Central memory CD8-positive, alpha-beta T cell (primary cell): ENCODE data around the gene SULT1C4.

Experiments used
- ATAC-seq: fragments of 150-1000 bp; cut with Tn5 transposase; replicated peaks from 2 replicates; pipeline ENCODE4 v1.10.0; 2022; ENCODE audit warnings: mild to moderate bottlenecking, moderate FRiP score, moderate number of reproducible peaks; ENCODE audit not compliant: poor library complexity, severe bottlenecking; ENCODE audit errors: extremely low read depth
- DNase-seq, 2 donors: peaks; one replicate each; pipeline ENCODE4 v3.0.0; 2021; ENCODE audit warnings: low spot score in 2 of 2
- H3K27ac Mint-ChIP-seq: one replicate; pipeline ENCODE4 v1.8.0; 2022; ENCODE audit warnings: low read depth, mild to moderate bottlenecking, moderate library complexity, mixed read lengths
- H3K27me3 Mint-ChIP-seq: one replicate; pipeline ENCODE4 v1.8.0; 2022; ENCODE audit warnings: mixed read lengths
- H3K36me3 Mint-ChIP-seq: one replicate; pipeline ENCODE4 v1.8.0; 2022; ENCODE audit warnings: mild to moderate bottlenecking, moderate library complexity, mixed read lengths; ENCODE audit not compliant: insufficient read depth
- H3K4me1 Mint-ChIP-seq: one replicate; pipeline ENCODE4 v1.8.0; 2022; ENCODE audit warnings: mixed read lengths
- H3K4me3 Mint-ChIP-seq: one replicate; pipeline ENCODE4 v1.8.0; 2022; ENCODE audit warnings: mild to moderate bottlenecking, moderate library complexity, mixed read lengths
- H3K9me3 Mint-ChIP-seq: one replicate; pipeline ENCODE4 v1.8.0; 2022; ENCODE audit warnings: mixed read lengths

Gene SULT1C4

DNA sequence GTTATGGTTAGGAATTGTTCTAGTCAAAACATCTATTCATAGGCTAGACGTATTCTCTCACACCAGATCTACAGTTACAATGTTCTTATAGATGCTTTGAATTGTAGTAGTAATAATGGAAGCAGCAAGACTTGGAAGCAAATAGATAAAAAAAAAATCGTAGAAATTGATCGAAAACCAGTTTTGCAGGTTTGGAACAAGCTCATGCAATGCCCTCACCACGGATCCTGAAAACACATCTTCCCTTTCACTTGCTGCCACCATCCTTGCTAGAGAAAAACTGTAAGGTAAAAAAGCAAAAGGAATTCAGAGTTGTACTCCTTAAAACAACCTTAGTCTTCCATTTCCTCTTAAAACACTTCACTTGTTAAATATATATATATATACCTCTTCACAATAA is 4.4 kb downstream of the SULT1C4 start:
- DNase-seq (no peak), ATAC-seq (no peak)
- no peaks in the 10 kb centered on the region for H3K4me1 Mint-ChIP-seq
- H3K9me3 Mint-ChIP-seq: no peaks in the 10 kb centered on the region
- H3K27ac Mint-ChIP-seq: no peak overlapping the region
- no peak overlapping the region for H3K4me3 Mint-ChIP-seq
- no peaks in the 10 kb centered on the region for H3K36me3 Mint-ChIP-seq
- peaks cover 12% of the 10 kb centered on the region for H3K27me3 Mint-ChIP-seq

DNA sequence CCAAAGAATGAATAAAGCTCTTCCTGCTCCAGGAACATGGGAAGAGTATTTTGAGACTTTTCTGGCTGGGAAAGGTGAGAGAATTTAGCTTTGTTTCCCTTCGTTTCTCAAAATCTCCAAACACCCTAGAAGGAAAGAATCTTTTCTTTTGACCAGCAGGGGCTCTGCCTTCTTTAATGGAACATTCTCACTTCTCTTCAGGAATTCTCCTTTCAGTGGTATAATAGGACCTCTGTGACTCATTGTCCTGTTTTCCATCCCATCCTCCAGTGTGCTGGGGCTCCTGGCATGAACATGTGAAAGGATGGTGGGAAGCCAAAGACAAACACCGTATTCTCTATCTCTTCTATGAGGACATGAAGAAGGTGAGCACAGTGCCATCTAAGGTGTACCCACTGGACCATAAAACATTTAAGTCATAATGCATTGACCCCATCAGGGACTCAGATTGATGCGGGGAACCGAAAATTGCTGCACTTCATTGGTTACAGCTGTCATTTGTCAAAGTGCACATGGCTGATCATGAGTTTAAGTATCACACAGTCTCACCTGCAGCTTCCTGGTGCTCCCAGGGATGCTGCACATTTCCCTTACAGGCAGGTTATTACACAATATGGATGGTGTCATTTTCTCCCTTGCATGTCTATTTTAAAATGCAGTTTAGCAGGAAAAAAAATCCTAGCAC is 5.5 kb downstream of the SULT1C4 start:
- no peak for ATAC-seq

DNA sequence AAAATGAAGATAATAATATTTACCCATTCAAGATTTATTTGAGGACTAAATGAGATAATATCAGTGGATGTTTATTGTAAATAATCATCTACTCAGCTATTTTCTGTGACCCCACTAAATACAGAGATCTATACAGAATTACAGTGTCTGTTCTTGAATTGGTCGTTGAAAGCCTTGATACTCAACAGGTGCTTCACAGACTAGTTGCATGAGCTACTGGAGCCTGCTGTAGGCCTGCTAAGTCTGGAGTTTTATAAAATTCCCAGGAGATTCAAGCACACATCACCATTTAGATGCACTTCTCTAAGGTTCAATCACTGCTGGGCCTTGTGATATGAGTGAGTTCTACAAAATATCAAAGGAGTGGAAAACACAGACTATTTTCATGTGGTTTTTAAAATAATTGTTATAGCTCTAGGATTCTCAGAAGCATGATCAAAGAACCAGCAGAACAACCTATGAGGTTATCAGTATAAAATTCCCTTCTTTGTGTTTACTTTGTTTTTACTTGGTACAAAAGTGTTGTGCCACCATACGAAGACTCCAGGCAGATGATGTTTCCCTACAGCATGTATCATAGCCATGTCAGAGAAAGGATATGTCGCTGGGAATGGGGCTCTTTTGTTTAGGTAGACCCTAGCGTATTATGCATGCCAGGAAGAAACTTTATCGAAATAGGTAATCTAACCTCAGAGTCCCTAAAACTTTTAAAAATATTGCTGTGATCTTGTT is 7.1 kb downstream of the SULT1C4 start:
- H3K4me1 Mint-ChIP-seq: no peaks in the 10 kb centered on the region
- H3K9me3 Mint-ChIP-seq: no peaks in the 10 kb centered on the region
- H3K4me3 Mint-ChIP-seq: no peak overlapping the region
- peaks cover 24% of the 10 kb centered on the region for H3K27me3 Mint-ChIP-seq
- no peaks in the 10 kb centered on the region for H3K36me3 Mint-ChIP-seq
- H3K27ac Mint-ChIP-seq: no peak overlapping the region
- no peak for ATAC-seq
- no peak for DNase-seq

More for the DNA sequence above, 5.5 kb downstream of the SULT1C4 start:
- H3K4me3 Mint-ChIP-seq: no peak overlapping the region
- DNase-seq: no peak
- H3K9me3 Mint-ChIP-seq: no peaks in the 10 kb centered on the region
- no peak overlapping the region for H3K27ac Mint-ChIP-seq
- H3K36me3 Mint-ChIP-seq: no peaks in the 10 kb centered on the region
- peaks cover 15% of the 10 kb centered on the region for H3K27me3 Mint-ChIP-seq
- H3K4me1 Mint-ChIP-seq: no peaks in the 10 kb centered on the region

GRCh38 chr2:108385411-108386071 is 7.8 kb downstream of the SULT1C4 start:
- Mint-ChIP-seq H3K36me3 (no peaks in the 10 kb centered on the region), H3K4me3 (no peak overlapping the region), H3K4me1 (no peaks in the 10 kb centered on the region), H3K27me3 (peaks cover 24% of the 10 kb centered on the region), H3K27ac (no peak overlapping the region), H3K9me3 (no peaks in the 10 kb centered on the region)
- DNase-seq (no peak), ATAC-seq (no peak)

- H3K9me3 Mint-ChIP-seq: peaks cover 10% of the 10 kb centered on the region
- DNase-seq: no peak
- ATAC-seq: no peak
- H3K27ac Mint-ChIP-seq: no peak overlapping the region
- no peak overlapping the region for H3K4me3 Mint-ChIP-seq
- no peaks in the 10 kb centered on the region for H3K4me1 Mint-ChIP-seq
- peaks cover 21% of the 10 kb centered on the region for H3K27me3 Mint-ChIP-seq
- H3K36me3 Mint-ChIP-seq: no peaks in the 10 kb centered on the region
Measured at GRCh38 chr2:108388045-108388444, 10.3 kb downstream of the SULT1C4 start.

- no peak for DNase-seq
- H3K27me3 Mint-ChIP-seq: peaks cover 15% of the 10 kb centered on the region
- no peak overlapping the region for H3K4me3 Mint-ChIP-seq
- no peaks in the 10 kb centered on the region for H3K4me1 Mint-ChIP-seq
- ATAC-seq: no peak
- peaks cover 13% of the 10 kb centered on the region for H3K9me3 Mint-ChIP-seq
- no peaks in the 10 kb centered on the region for H3K36me3 Mint-ChIP-seq
- no peak overlapping the region for H3K27ac Mint-ChIP-seq
Measured at GRCh38 chr2:108390340-108390739, 12.6 kb downstream of the SULT1C4 start.

GRCh38 chr2:108392029-108392428 is 14.3 kb downstream of the SULT1C4 start:
- no peak overlapping the region for H3K4me3 Mint-ChIP-seq

GRCh38 chr2:108393197-108393596 is 15.4 kb downstream of the SULT1C4 start:
- peaks cover 16% of the 10 kb centered on the region for H3K9me3 Mint-ChIP-seq
- no peak for ATAC-seq

More at GRCh38 chr2:108392029-108392428, 14.3 kb downstream of the SULT1C4 start:
- H3K27me3 Mint-ChIP-seq: peaks cover 15% of the 10 kb centered on the region
- no peak for ATAC-seq
- no peak overlapping the region for H3K27ac Mint-ChIP-seq
- no peak for DNase-seq
- H3K4me1 Mint-ChIP-seq: no peaks in the 10 kb centered on the region
- no peaks in the 10 kb centered on the region for H3K36me3 Mint-ChIP-seq
- peaks cover 13% of the 10 kb centered on the region for H3K9me3 Mint-ChIP-seq

DNA sequence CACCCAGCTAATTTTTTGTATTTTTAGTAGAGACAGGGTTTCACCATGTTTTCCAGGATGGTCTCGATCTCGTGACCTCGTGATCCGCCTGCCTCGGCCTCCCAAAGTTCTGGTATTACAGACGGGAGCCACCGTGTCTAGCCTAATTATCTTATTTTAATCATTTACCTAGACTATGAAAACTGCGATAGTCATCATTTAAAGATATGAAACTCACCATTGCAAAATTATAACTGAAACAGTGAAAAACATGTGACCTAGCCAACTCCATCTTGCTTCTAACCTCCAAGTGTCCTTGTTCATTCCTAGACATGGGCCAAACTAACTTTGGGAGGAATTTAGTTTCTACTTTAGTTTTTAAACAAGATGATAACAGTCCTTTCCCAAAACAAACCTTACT is 17.4 kb downstream of the SULT1C4 start:
- ATAC-seq (no peak), DNase-seq (no peak)
- no peaks in the 10 kb centered on the region for H3K27me3 Mint-ChIP-seq
- H3K4me1 Mint-ChIP-seq: no peaks in the 10 kb centered on the region
- H3K36me3 Mint-ChIP-seq: no peaks in the 10 kb centered on the region
- H3K27ac Mint-ChIP-seq: no peak overlapping the region
- H3K4me3 Mint-ChIP-seq: no peak overlapping the region
- peaks cover 22% of the 10 kb centered on the region for H3K9me3 Mint-ChIP-seq

More at GRCh38 chr2:108393197-108393596, 15.4 kb downstream of the SULT1C4 start:
- Mint-ChIP-seq H3K36me3 (no peaks in the 10 kb centered on the region), H3K27me3 (peaks cover 10% of the 10 kb centered on the region), H3K27ac (no peak overlapping the region), H3K4me1 (no peaks in the 10 kb centered on the region), H3K4me3 (no peak overlapping the region)
- no peak for DNase-seq

DNA sequence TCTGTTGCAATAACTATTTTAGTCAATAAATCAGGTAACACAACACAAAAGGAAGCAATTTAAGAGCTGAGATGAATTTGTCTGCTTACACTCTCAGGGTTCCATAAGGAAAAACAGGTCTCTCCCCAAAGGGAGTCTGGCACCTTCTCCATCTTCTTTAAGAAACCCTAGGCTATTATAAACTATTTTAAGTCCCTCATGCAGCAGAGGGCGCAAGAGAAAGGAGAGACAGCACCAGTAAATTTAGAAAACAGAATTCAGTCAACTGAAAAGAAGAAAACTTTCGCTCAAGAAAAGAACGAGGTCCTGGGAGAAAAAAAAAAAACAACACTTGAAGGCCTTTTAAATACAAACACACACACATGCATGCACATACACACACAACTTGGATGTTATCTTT is 19.1 kb downstream of the SULT1C4 start:
- H3K36me3 Mint-ChIP-seq: no peaks in the 10 kb centered on the region
- no peak overlapping the region for H3K4me3 Mint-ChIP-seq
- no peaks in the 10 kb centered on the region for H3K4me1 Mint-ChIP-seq
- peaks cover 18% of the 10 kb centered on the region for H3K9me3 Mint-ChIP-seq
- no peak overlapping the region for H3K27ac Mint-ChIP-seq
- DNase-seq (no peak), ATAC-seq (no peak)
- H3K27me3 Mint-ChIP-seq: peaks cover 10% of the 10 kb centered on the region

DNA sequence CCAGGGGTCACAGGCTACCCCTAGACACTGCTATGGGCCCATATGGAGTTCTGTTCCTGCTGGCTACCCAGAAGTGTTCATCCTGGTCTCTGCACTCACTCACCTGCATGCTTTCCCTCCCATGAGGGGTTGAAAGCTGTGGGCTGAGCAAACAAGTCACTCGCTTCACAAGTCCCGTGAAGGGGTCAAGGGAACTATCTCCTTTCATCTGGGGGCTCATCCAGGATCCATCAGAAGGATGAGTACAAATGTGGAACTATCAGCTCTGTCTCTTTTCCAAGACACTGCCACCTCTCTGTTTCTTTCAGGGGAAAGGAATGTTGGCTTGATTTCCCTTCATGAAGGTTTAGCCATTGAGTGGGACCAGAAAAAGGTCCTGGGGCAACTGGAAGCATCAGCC is 21.7 kb downstream of the SULT1C4 start:
- no peaks in the 10 kb centered on the region for H3K4me1 Mint-ChIP-seq
- H3K4me3 Mint-ChIP-seq: no peak overlapping the region
- H3K9me3 Mint-ChIP-seq: peaks cover 11% of the 10 kb centered on the region
- H3K36me3 Mint-ChIP-seq: no peaks in the 10 kb centered on the region
- H3K27me3 Mint-ChIP-seq: peaks cover 24% of the 10 kb centered on the region
- DNase-seq (no peak), ATAC-seq (no peak)
- H3K27ac Mint-ChIP-seq: no peak overlapping the region

GRCh38 chr2:108401800-108402199 is 24.0 kb downstream of the SULT1C4 start:
- Mint-ChIP-seq H3K4me3 (no peak overlapping the region), H3K9me3 (peaks cover 26% of the 10 kb centered on the region), H3K36me3 (no peaks in the 10 kb centered on the region), H3K4me1 (no peaks in the 10 kb centered on the region), H3K27ac (no peak overlapping the region), H3K27me3 (peaks cover 24% of the 10 kb centered on the region)
- DNase-seq (no peak), ATAC-seq (no peak)

DNA sequence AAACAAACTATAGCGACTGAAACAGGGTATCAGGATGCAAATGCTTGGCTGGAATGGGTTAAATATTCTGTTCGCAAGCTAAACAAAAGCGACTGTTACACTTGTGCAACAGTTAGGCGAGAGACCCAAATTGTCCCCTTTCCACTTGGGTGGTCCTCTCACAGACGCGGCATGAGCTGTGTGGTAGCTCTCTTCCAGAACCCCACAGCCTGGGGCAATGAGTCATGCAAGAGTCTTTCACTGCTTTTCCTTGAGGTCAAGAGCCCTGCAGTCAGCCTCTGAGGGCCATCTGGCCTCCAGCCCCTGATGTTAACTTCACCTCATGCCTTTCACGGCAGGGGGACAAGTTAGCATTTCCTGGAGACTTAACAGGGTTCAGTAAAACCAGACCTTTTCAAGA is 25.7 kb downstream of the SULT1C4 start:
- ATAC-seq (no peak), DNase-seq (no peak)
- Mint-ChIP-seq H3K27me3 (peaks cover 38% of the 10 kb centered on the region), H3K4me1 (no peaks in the 10 kb centered on the region), H3K36me3 (no peaks in the 10 kb centered on the region), H3K27ac (no peak overlapping the region), H3K9me3 (peaks cover 20% of the 10 kb centered on the region), H3K4me3 (no peak overlapping the region)
